Kidney (tissue), 14 donors: ENCODE results near the gene TENM4. TPM values are rescaled to one million over a fixed set of nuclear protein-coding genes. Genes with fewer than 3 reads are reported as not detected.

Experiments
- DNase-seq, 5 donors: peaks; one replicate each; pipeline ENCODE4 v3.0.0-alpha.2; 2013 to 2020
- FAIRE-seq: peaks from 2 replicates; lab custom pipeline; 2012; peaks lifted over from hg19 to GRCh38; lab: Jason Lieb, UNC
- H3K27ac ChIP-seq, 2 donors: one replicate each; pipeline ENCODE4 v1.7.0; 2013; ENCODE audit warnings: low read depth in 2 of 2, low read length in 2 of 2, inconsistent platforms in 1 of 2
- H3K27me3 ChIP-seq: one replicate; pipeline ENCODE4 v1.7.1; 2013; ENCODE audit warnings: low read length, inconsistent platforms; ENCODE audit not compliant: control insufficient read depth, insufficient read depth
- H3K36me3 ChIP-seq, 3 donors: one replicate each; pipeline versions ENCODE4 v1.7.0 to v1.7.1; 2013; ENCODE audit warnings: low read length in 3 of 3, control low read depth in 1 of 3, inconsistent platforms in 1 of 3; ENCODE audit not compliant: insufficient read depth in 3 of 3, control insufficient read depth in 2 of 3
- H3K4me1 ChIP-seq, 3 donors: one replicate each; pipeline versions ENCODE4 v1.7.0 to v1.7.1; 2013; ENCODE audit warnings: low read length in 3 of 3, inconsistent platforms in 1 of 3, low read depth in 1 of 3; ENCODE audit not compliant: control insufficient read depth in 2 of 3, insufficient read depth in 2 of 3
- H3K4me3 ChIP-seq, 3 donors: one replicate each; pipeline versions ENCODE4 v1.7.0 to v1.8.1; 2013; ENCODE audit warnings: low read length in 3 of 3, control low read depth in 1 of 3, inconsistent platforms in 1 of 3
- H3K9ac ChIP-seq, 3 donors: one replicate each; pipeline versions ENCODE4 v1.7.0 to v1.7.1; 2013; ENCODE audit warnings: low read length in 3 of 3, control low read depth in 1 of 3, inconsistent platforms in 1 of 3
- H3K9me3 ChIP-seq, 3 donors: one replicate each; pipeline versions ENCODE4 v1.7.0 to v1.7.1; 2013; ENCODE audit warnings: low read length in 3 of 3, control low read depth in 1 of 3, inconsistent platforms in 1 of 3; ENCODE audit not compliant: control insufficient read depth in 2 of 3, insufficient read depth in 1 of 3
- intact Hi-C: fragments of 100-400 bp; cut with DNase I; formaldehyde crosslinking; loops from one replicate; pipeline ENCODE4 v1.11.1; 2022
- polyA plus RNA-seq: library from polyadenylated mRNA; stranded (reverse); fragments of 350-450 nt; fragmentation: Illumina TruSeq; extraction: RNeasy Lipid Tissue Mini Kit (QIAGEN cat#74804); gene quantifications from one replicate; pipeline ENCODE4 v1.2.3, GENCODE V29; 2014; ENCODE audit warnings: low read depth, low replicate concordance; ENCODE audit not compliant: insufficient read depth
- total RNA-seq: library from RNA; stranded (reverse); fragmentation: NEBNext Ultra II Directional; extraction: Animal tissue kit (Norgen Biotek cat#: 25700); gene quantifications from one replicate; pipeline ENCODE4 v1.2.1, GENCODE V29; 2021
- TF ChIP-seq, protein P1 (sequence below): IDR thresholded peaks from 3 replicates; pipeline ENCODE4 v1.5.1; 2012; ENCODE audit warnings: mild to moderate bottlenecking, moderate library complexity, borderline replicate concordance; ENCODE audit not compliant: insufficient read depth; ENCODE audit errors: extremely low read depth
- donor health status: control.
- donor health status: control.
- donor health status: control.
- donor health status: control.
- donor health status: control.
- donor health status: DM: yes; HTN: yes; CAD: no.
- donor health status: Normal renal cell carcinoma (clear cell type).

TENM4 gene
- total and polyA plus RNA-seq, 2 donors from 2014 or later, result 0.34 to 31.0 TPM

DNA sequence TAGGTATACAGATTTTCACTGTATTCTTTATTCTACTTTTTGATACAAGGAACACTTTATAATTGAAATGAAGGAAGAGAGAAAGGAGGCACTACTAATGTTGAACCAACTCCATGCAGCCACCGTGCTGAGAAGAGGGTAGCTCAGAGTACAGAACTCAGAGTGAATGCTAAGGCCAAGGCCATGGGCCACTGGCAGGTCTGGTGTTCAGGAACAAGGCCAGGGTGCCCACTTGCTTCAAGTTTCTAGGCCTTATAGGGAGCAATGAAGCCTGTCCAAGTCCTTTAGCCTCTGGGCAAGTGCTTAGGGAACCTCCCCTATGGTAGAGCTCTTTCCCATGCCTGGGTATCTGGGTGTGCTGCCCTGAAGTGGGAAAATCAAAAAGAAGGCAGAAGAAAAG is 235.0 kb downstream of the TENM4 start:
- Histone ChIP-seq H3K36me3 (no peaks in the 10 kb centered on the region), H3K9me3 (no peaks in the 10 kb centered on the region), H3K27me3 (no peaks in the 10 kb centered on the region), H3K4me1 (peaks cover 0 to 8% (median 2%) of the 10 kb centered on the region in 3 donors), H3K9ac (no peak overlapping the region), H3K4me3 (no peak overlapping the region), H3K27ac (no peak overlapping the region)
- DNase-seq (no peak), FAIRE-seq (no peak)
- TF ChIP-seq, protein P1, sequence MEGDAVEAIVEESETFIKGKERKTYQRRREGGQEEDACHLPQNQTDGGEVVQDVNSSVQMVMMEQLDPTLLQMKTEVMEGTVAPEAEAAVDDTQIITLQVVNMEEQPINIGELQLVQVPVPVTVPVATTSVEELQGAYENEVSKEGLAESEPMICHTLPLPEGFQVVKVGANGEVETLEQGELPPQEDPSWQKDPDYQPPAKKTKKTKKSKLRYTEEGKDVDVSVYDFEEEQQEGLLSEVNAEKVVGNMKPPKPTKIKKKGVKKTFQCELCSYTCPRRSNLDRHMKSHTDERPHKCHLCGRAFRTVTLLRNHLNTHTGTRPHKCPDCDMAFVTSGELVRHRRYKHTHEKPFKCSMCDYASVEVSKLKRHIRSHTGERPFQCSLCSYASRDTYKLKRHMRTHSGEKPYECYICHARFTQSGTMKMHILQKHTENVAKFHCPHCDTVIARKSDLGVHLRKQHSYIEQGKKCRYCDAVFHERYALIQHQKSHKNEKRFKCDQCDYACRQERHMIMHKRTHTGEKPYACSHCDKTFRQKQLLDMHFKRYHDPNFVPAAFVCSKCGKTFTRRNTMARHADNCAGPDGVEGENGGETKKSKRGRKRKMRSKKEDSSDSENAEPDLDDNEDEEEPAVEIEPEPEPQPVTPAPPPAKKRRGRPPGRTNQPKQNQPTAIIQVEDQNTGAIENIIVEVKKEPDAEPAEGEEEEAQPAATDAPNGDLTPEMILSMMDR, result no peak
- intact Hi-C loops, result no loop called here

DNA sequence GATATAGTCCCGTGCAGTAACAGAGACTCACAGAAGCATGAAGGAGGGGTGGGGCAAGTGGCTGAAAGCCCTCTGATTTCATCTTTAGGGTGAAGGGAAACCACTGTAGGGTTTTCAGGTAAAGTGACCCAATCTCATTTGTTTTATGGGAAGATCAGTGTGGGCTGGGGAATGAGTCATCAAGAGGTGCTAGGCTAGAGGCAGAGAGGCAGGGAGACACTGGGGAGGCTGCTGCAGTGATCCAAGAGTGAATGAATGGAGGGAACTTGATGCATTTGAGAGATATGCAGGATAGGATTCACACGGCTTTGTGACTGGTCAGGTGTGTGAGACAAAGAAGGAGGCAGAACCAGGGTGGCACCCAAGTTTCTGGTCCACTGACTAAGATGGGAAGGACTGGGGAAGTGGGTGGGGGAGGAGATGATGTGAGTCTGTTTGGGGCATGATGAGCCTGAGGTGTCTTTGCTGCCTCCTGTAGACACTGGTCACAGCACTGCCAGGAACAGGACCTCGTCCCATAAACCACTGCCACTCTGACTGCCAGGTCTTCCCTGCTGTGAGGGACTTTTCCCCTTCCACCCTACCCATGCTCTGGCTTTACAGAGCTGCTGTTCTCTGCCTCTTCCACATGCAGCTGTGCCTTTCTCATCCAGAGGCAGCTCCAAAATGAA is 239.0 kb downstream of the TENM4 start:
- Histone ChIP-seq H3K4me1 (peaks cover 0 to under 1% (median 0%) of the 10 kb centered on the region in 3 donors), H3K27ac (no peak overlapping the region), H3K4me3 (no peak overlapping the region), H3K27me3 (no peaks in the 10 kb centered on the region), H3K9ac (no peak overlapping the region), H3K9me3 (no peaks in the 10 kb centered on the region), H3K36me3 (no peaks in the 10 kb centered on the region)
- TF ChIP-seq, protein P1, result no peak
- FAIRE-seq (no peak), DNase-seq (no peak)
- intact Hi-C loops, result no loop called here

DNA sequence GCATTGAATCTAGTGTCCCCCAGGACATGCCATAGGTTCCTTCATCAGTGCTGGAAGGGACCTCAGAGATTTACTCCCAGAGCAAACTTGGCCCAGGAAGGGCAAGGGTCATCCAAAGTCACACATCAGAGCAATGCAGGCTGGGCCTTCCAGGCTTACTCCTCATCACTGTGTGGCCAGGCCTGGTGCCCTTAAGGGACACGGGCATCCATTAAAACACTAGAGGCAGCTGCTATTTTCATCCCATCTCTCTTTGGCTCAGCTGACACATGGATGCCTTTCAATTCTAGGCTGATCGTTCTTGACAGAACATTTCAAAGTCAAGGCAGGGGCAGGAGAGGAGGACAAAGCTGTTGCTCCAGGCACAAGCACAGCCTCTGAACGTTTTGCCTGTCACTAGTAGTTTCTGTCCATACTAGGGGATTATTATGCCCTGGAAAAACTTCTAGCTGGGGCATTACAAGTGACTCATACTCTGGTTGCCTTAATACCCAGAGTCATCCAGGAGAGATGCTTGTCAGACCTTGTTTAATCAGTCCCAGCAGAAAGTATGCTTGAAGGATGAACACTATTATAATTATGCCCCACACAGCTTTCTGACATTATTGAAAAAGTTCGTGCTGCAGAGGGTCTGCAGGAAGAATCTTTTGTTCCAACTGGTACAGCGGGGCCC is 240.3 kb downstream of the TENM4 start:
- Histone ChIP-seq H3K36me3 (no peaks in the 10 kb centered on the region), H3K9ac (no peak overlapping the region), H3K4me3 (no peak overlapping the region), H3K4me1 (no peaks in the 10 kb centered on the region), H3K27ac (no peak overlapping the region), H3K9me3 (no peaks in the 10 kb centered on the region), H3K27me3 (no peaks in the 10 kb centered on the region)
- FAIRE-seq (no peak), DNase-seq (no peak)
- TF ChIP-seq, protein P1, result no peak
- intact Hi-C loops, result no loop called here
